Activated naive CD8-positive, alpha-beta T cell treated with anti-CD3 and anti-CD28 coated beads, Interleukin-2, amount 10 ng/mL, durations not matched to agents 7 days and 5 days (primary cell): Measurements from ENCODE around the gene FXR2. TPM values are rescaled to one million over a fixed set of nuclear protein-coding genes. Genes with fewer than 3 reads are reported as not detected.

Source experiments
- ATAC-seq: fragments of 150-1000 bp; cut with Tn5 transposase; one replicate; pipeline ENCODE4 v1.10.0; 2021; ENCODE audit warnings: low read depth, moderate library complexity
- POLR2A ChIA-PET: fragments of 350-600 bp; sonication (Branson Sonifier 250); formaldehyde crosslinking; loops from one replicate; lab custom pipeline; 2021; ENCODE audit warnings: antibody characterized with exemption; lab: Charles Lee
- DNase-seq: peaks from one replicate; pipeline ENCODE4 v3.0.0; 2021
- H3K27ac Mint-ChIP-seq: one replicate; pipeline ENCODE4 v1.8.0; 2022; ENCODE audit warnings: mild to moderate bottlenecking, mixed read lengths
- H3K27me3 Mint-ChIP-seq: one replicate; pipeline ENCODE4 v1.8.0; 2022; ENCODE audit warnings: mild to moderate bottlenecking, moderate library complexity, mixed read lengths
- H3K36me3 Mint-ChIP-seq: one replicate; pipeline ENCODE4 v1.8.0; 2021; ENCODE audit warnings: mild to moderate bottlenecking, mixed read lengths
- H3K4me1 Mint-ChIP-seq: one replicate; pipeline ENCODE4 v1.8.0; 2021; ENCODE audit warnings: mixed read lengths
- H3K4me3 Mint-ChIP-seq: one replicate; pipeline ENCODE4 v1.8.0; 2022; ENCODE audit warnings: mild to moderate bottlenecking, moderate library complexity, mixed read lengths
- H3K9me3 Mint-ChIP-seq: one replicate; pipeline ENCODE4 v1.8.0; 2021; ENCODE audit warnings: mixed read lengths
- total RNA-seq, 2 experiments: library from RNA; stranded (reverse); gene quantifications; one replicate each; pipeline ENCODE4 v1.2.3, GENCODE V29; 2021

The FXR2 gene
- total RNA-seq, result 10 to 100 TPM; 37.7 to 38.2 TPM

- DNase-seq, result peak; percentile 97
- H3K27ac Mint-ChIP-seq, result peak within 1 kb of the TSS; percentile 95
- POLR2A ChIA-PET, result interaction anchor here (0.8 to 2.7 kb wide), 19 partner anchors 13 to 179 kb away, joined by 3 to 22 read pairs (median 4); partner anchors contain the start of genes ATP1B2, CD68, DNAH2 and MPDU1
- peak; percentile 90 for ATAC-seq
- peak within 1 kb of the TSS; percentile 91 for H3K4me3 Mint-ChIP-seq
- H3K27me3 Mint-ChIP-seq, result no peaks in the 10 kb centered on the region
- peaks cover 25% of the 10 kb centered on the region for H3K4me1 Mint-ChIP-seq
- H3K9me3 Mint-ChIP-seq, result no peaks in the 10 kb centered on the region
- peaks cover 1% of the 10 kb centered on the region for H3K36me3 Mint-ChIP-seq
These were observed at the start of gene FXR2 for GRCh38 chr17:7614425-7615264. TSS of gene FXR2 (minus strand) at chr17:7614897. CDS start at chr17:7614532, 365 bp downstream.

GRCh38 chr17:7656958-7657609 is 42.4 kb upstream of the FXR2 start:
- no peak overlapping the region for H3K4me3 Mint-ChIP-seq
- no peak overlapping the region for H3K27ac Mint-ChIP-seq
- H3K27me3 Mint-ChIP-seq, result peaks cover 24% of the 10 kb centered on the region
- POLR2A ChIA-PET, result interaction anchor here (1.0 kb wide), 2 partner anchors 29 to 62 kb away, joined by 3 read pairs; no protein-coding TSS in a partner anchor
- DNase-seq (no peak), ATAC-seq (no peak)
- no peaks in the 10 kb centered on the region for H3K9me3 Mint-ChIP-seq
- H3K36me3 Mint-ChIP-seq, result no peaks in the 10 kb centered on the region
- H3K4me1 Mint-ChIP-seq, result no peaks in the 10 kb centered on the region

GRCh38 chr17:7655541-7655840 is 40.8 kb upstream of the FXR2 start:
- DNase-seq (no peak), ATAC-seq (no peak)
- H3K27ac Mint-ChIP-seq, result no peak overlapping the region
- H3K27me3 Mint-ChIP-seq, result peaks cover 35% of the 10 kb centered on the region
- peaks cover 4% of the 10 kb centered on the region for H3K4me1 Mint-ChIP-seq
- POLR2A ChIA-PET, result interaction anchor here (1.2 kb wide), 1 partner anchor 12 kb away, joined by 3 read pairs; no protein-coding TSS in a partner anchor
- no peaks in the 10 kb centered on the region for H3K9me3 Mint-ChIP-seq
- H3K4me3 Mint-ChIP-seq, result no peak overlapping the region
- no peaks in the 10 kb centered on the region for H3K36me3 Mint-ChIP-seq

- POLR2A ChIA-PET, result interaction anchor here (1.2 kb wide), 1 partner anchor 13 kb away, joined by 3 read pairs; no protein-coding TSS in a partner anchor
- no peak overlapping the region for H3K27ac Mint-ChIP-seq
These were observed 40.3 kb upstream of the FXR2 start for GRCh38 chr17:7654832-7655540.

GRCh38 chr17:7652388-7653356 is 38.0 kb upstream of the FXR2 start:
- no peak overlapping the region for H3K4me3 Mint-ChIP-seq
- POLR2A ChIA-PET, result interaction anchor here (2.2 to 2.5 kb wide), 2 partner anchors 34 to 38 kb away, joined by 11 to 21 read pairs; partner anchors contain the start of genes FXR2 and TP53

More at GRCh38 chr17:7654832-7655540, 40.3 kb upstream of the FXR2 start:
- Mint-ChIP-seq H3K27me3 (peaks cover 40% of the 10 kb centered on the region), H3K4me3 (no peak overlapping the region), H3K4me1 (peaks cover 8% of the 10 kb centered on the region), H3K9me3 (no peaks in the 10 kb centered on the region), H3K36me3 (no peaks in the 10 kb centered on the region)
- ATAC-seq (no peak), DNase-seq (no peak)

GRCh38 chr17:7651665-7652387 is 37.1 kb upstream of the FXR2 start:
- peaks cover 49% of the 10 kb centered on the region for H3K27me3 Mint-ChIP-seq
- ATAC-seq (no peak), DNase-seq (no peak)
- peaks cover 11% of the 10 kb centered on the region for H3K4me1 Mint-ChIP-seq
- no peaks in the 10 kb centered on the region for H3K36me3 Mint-ChIP-seq
- H3K27ac Mint-ChIP-seq, result no peak overlapping the region
- no peaks in the 10 kb centered on the region for H3K9me3 Mint-ChIP-seq
- POLR2A ChIA-PET, result interaction anchor here (1.5 to 2.5 kb wide), 3 partner anchors 24 to 37 kb away, joined by 7 to 21 read pairs (median 11); partner anchors contain the start of genes FXR2, SAT2 and TP53
- no peak overlapping the region for H3K4me3 Mint-ChIP-seq

More at GRCh38 chr17:7652388-7653356, 38.0 kb upstream of the FXR2 start:
- DNase-seq (no peak), ATAC-seq (no peak)
- peaks cover 49% of the 10 kb centered on the region for H3K27me3 Mint-ChIP-seq
- H3K27ac Mint-ChIP-seq, result no peak overlapping the region
- H3K36me3 Mint-ChIP-seq, result no peaks in the 10 kb centered on the region
- no peaks in the 10 kb centered on the region for H3K9me3 Mint-ChIP-seq
- peaks cover 11% of the 10 kb centered on the region for H3K4me1 Mint-ChIP-seq

- no peaks in the 10 kb centered on the region for H3K36me3 Mint-ChIP-seq
- peak overlapping the region; percentile 35 for H3K27ac Mint-ChIP-seq
- DNase-seq (no peak), ATAC-seq (peak; percentile 5)
- POLR2A ChIA-PET, result interaction anchor here (0.6 to 2.5 kb wide), 5 partner anchors 10 to 515 kb away, joined by 3 to 21 read pairs (median 7); partner anchors contain the start of genes FXR2, SAT2 and TP53
- H3K4me3 Mint-ChIP-seq, result peak overlapping the region; percentile 76
- H3K27me3 Mint-ChIP-seq, result peaks cover 49% of the 10 kb centered on the region
- peaks cover 11% of the 10 kb centered on the region for H3K4me1 Mint-ChIP-seq
- H3K9me3 Mint-ChIP-seq, result no peaks in the 10 kb centered on the region
These were observed 36.5 kb upstream of the FXR2 start for GRCh38 chr17:7651097-7651664.

- POLR2A ChIA-PET, result interaction anchor here (0.6 to 2.5 kb wide), 6 partner anchors 9 to 515 kb away, joined by 3 to 21 read pairs (median 6); partner anchors contain the start of genes FXR2, SAT2 and TP53
- Mint-ChIP-seq H3K4me1 (peaks cover 11% of the 10 kb centered on the region), H3K27ac (peak within 1 kb of the TSS; percentile 35), H3K36me3 (no peaks in the 10 kb centered on the region), H3K9me3 (no peaks in the 10 kb centered on the region), H3K27me3 (peaks cover 49% of the 10 kb centered on the region), H3K4me3 (peak within 1 kb of the TSS; percentile 84)
- peak; percentile 71 for DNase-seq
- peak; percentile 86 for ATAC-seq
These were observed 35.9 kb upstream of the FXR2 start, which contains the start of gene ATP1B2 for GRCh38 chr17:7650509-7651096. TSS of gene ATP1B2 (plus strand) at chr17:7650926. CDS start at chr17:7651519, 593 bp downstream.

GRCh38 chr17:7647018-7647417 is 32.3 kb upstream of the FXR2 start:
- Mint-ChIP-seq H3K27me3 (peaks cover 25% of the 10 kb centered on the region), H3K9me3 (no peaks in the 10 kb centered on the region), H3K36me3 (no peaks in the 10 kb centered on the region), H3K4me3 (no peak overlapping the region), H3K4me1 (peaks cover 16% of the 10 kb centered on the region), H3K27ac (no peak overlapping the region)
- DNase-seq (no peak), ATAC-seq (no peak)
- POLR2A ChIA-PET, result interaction anchor here (1.0 kb wide), 1 partner anchor 39 kb away, joined by 3 read pairs; no protein-coding TSS in a partner anchor

GRCh38 chr17:7646457-7646856 is 31.8 kb upstream of the FXR2 start:
- Mint-ChIP-seq H3K9me3 (no peaks in the 10 kb centered on the region), H3K27ac (no peak overlapping the region), H3K27me3 (peaks cover 27% of the 10 kb centered on the region), H3K4me1 (peaks cover 22% of the 10 kb centered on the region), H3K4me3 (no peak overlapping the region), H3K36me3 (no peaks in the 10 kb centered on the region)
- DNase-seq (no peak), ATAC-seq (no peak)
- POLR2A ChIA-PET, result no interaction called here

GRCh38 chr17:7644775-7645174 is 30.1 kb upstream of the FXR2 start:
- H3K36me3 Mint-ChIP-seq, result no peaks in the 10 kb centered on the region
- H3K4me1 Mint-ChIP-seq, result peaks cover 13% of the 10 kb centered on the region
- no peak for ATAC-seq
- no peak for DNase-seq
- H3K27me3 Mint-ChIP-seq, result peaks cover 13% of the 10 kb centered on the region
- no peak overlapping the region for H3K4me3 Mint-ChIP-seq
- no peaks in the 10 kb centered on the region for H3K9me3 Mint-ChIP-seq
- no peak overlapping the region for H3K27ac Mint-ChIP-seq
- POLR2A ChIA-PET, result no interaction called here
